ENCODE measurements around the gene MARF1. TPM values are rescaled to one million over a fixed set of nuclear protein-coding genes. Genes with fewer than 3 reads are reported as not detected.

MARF1 gene, protein sequence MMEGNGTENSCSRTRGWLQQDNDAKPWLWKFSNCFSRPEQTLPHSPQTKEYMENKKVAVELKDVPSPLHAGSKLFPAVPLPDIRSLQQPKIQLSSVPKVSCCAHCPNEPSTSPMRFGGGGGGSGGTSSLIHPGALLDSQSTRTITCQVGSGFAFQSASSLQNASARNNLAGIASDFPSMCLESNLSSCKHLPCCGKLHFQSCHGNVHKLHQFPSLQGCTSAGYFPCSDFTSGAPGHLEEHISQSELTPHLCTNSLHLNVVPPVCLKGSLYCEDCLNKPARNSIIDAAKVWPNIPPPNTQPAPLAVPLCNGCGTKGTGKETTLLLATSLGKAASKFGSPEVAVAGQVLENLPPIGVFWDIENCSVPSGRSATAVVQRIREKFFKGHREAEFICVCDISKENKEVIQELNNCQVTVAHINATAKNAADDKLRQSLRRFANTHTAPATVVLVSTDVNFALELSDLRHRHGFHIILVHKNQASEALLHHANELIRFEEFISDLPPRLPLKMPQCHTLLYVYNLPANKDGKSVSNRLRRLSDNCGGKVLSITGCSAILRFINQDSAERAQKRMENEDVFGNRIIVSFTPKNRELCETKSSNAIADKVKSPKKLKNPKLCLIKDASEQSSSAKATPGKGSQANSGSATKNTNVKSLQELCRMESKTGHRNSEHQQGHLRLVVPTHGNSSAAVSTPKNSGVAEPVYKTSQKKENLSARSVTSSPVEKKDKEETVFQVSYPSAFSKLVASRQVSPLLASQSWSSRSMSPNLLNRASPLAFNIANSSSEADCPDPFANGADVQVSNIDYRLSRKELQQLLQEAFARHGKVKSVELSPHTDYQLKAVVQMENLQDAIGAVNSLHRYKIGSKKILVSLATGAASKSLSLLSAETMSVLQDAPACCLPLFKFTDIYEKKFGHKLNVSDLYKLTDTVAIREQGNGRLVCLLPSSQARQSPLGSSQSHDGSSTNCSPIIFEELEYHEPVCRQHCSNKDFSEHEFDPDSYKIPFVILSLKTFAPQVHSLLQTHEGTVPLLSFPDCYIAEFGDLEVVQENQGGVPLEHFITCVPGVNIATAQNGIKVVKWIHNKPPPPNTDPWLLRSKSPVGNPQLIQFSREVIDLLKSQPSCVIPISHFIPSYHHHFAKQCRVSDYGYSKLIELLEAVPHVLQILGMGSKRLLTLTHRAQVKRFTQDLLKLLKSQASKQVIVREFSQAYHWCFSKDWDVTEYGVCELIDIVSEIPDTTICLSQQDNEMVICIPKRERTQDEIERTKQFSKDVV (N-terminal part only)
- total RNA-seq, result 14.0 and 22.8 TPM in 2 replicates

DNA sequence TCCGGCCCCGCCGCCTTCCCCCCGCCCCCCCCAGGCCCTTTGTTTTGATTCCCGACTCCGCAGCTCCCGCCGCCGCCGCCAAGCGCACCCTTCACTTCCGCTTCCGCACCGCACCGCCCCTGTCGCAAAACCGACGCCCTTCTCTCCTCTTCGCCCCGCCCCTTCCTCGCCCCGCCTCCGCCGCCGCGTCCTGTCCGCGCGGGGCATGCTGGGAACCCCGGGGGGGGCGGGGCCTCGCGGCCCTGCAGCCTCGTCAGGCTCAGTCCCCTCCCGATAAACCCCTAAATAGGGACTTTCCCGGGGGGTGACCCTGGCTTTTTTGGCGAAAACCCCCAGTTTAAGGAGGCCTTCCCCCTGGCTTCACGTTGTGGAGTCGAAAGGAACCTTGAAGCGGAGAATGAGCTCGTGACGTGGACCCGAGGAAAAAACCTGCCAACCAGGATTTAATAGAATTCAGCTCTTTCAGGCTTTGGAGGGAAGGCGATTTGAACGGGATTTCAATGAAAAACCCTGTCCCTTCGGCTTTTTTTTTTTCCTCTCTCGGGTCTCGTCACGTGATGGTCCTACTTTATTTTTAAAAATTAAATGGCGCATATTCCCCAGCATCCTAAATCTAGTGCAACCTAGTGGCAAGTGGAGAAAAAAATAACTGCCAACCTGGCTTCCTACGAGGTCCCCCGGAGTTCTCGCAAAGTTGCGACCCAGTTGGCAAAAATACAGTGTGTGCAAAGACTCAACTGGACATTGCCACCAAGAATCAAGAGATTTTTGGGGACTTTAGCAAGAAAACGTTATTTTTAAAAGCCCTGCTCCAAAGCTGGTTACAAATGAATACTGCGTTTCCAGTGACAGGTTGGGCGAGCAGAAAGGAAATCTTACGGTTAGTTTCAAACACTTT is at the start of gene MARF1:
TSS of gene MARF1 (minus strand) at position 107 of the 898 bp plus-strand sequence. CDS start 3,921 bp downstream, outside the sequence.

DNA sequence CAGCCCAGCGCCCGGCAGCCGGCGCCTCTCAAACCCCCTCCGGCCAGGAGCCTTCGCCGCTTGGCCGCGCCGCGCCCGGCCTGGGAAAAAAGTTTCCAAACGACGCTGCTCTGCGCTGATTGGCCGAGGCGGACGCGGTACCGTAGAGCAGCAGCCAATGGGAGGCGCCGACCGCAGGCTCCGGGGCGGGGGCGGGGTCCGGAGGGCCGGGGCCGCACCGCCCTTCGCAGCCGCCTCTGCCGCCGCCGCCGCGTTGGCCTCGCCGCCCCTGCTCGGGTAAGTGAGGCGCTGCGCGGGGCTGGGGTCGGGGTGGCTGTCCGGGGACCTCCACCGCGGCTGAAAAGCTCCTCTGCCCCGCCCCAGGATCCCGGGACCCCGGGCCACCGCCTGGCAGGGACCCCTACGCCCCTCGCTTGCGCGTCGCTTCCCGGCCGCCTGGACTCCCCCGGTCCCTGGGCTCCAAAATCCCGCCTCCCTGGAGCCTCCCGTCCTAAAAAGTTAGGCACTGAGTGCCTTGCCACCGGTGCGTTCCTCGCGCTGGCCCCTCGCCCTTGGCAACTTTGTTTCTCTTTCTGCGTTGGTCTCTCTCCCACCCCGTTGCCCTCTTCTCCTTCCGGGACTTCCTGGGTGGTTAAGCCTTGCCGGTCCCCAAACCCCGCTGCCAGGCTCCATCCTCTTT is 7.2 kb upstream of the MARF1 start, which contains the start of gene NDE1:
TSS of gene NDE1 (plus strand) at position 227 of the 679 bp plus-strand sequence. CDS start 14,534 bp downstream, outside the sequence.

Other genes with a start within 250 kb of the MARF1 start
- not detected in 2 replicates for gene MPV17L, start 247.4 kb downstream of the MARF1 start, total RNA-seq
- 1.6 TPM in 1 of 2 replicates, not detected in the other for gene BMERB1, start 208.6 kb downstream of the MARF1 start, total RNA-seq
- gene NDE1, start 7.1 kb upstream of the MARF1 start, total RNA-seq, result 21.6 and 22.4 TPM in 2 replicates
- gene MYH11, start 213.9 kb upstream of the MARF1 start, total RNA-seq, result not detected in 2 replicates
- 24.7 and 35.2 TPM in 2 replicates for gene CEP20, start 245.4 kb upstream of the MARF1 start, total RNA-seq

Measured in placental epithelial cell (primary cell).